Measurements from ENCODE around the gene DUOX1. TPM values are rescaled to one million over a fixed set of nuclear protein-coding genes. Genes with fewer than 3 reads are reported as not detected.
"Not testable (repeated sequence)": the region's sequence is repeated elsewhere in the genome, so short reads cannot be mapped to it uniquely, and the experiment has no call there.

Gene DUOX1
- total and polyA plus RNA-seq, 4 donors = under 0.01 to 7.1 (median 1.7) TPM

DNA sequence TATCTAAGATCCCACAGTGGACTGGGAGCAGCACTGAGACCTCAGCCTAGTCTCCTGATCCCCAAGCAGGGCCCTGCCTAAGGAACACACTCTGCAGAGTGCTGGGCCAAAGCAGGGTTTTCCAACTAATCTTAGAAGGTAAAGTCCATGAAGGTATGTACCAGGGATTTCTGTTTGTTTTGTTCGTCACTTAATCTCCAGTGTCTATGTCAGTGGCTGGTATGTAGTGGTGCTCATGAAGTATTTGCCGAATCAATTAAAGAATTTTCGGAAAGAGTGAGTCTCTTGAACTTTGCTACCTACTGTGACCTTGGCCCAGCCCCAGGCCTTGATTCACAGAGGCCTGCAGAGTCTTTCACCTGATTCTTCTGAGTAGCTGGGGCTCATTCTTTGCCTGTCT, 1.7 kb downstream of the DUOX1 start:
- Histone ChIP-seq H3K4me3 (ENCODE audit: low read depth, low read length) (no peak overlapping the region), H3K4me1 (ENCODE audit: control insufficient read depth, insufficient read depth, low read length) (peaks cover 27% of the 10 kb centered on the region)
- WGBS (ENCODE audit: insufficient coverage) = 90% methylated on average over 3 of the region's 3 CpGs

DNA sequence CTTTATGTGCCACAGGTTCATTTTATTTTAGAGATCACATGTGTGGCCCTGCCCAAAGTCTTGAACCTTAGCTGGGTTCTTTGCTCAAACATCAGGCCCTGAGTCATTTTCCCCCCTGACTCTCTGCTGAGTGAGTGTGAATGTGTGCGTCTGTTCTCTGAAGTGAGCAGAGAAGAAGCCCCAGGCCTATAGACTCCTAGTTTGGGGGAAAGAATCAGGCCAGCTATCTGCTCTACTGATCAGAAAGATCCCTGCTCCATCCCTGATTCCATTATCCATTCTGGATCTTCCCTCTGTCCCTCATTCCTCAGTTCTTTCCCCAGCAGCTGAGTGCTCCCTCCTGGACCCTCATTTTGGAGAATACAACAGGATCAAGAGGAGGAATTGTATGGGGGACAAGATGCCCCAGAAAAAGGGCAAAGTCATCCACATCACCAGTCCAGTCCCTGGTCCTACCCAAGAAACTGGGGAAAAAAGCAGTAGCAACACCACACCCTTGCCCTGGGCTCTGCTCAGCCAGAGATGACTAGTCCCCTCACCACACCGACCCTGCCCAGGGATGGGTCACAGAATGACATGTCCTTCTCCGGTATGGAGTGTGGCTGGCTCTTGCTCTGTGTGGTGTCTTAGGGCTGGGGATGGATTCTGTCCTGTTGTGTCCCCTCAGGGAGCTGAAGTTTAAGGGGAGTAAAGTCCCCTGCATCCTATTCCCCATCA, 3.2 kb downstream of the DUOX1 start:
- Histone ChIP-seq H3K36me3 (ENCODE audit: control insufficient read depth, insufficient read depth, low read length) (no peaks in the 10 kb centered on the region), H3K4me1 (ENCODE audit: control insufficient read depth, insufficient read depth, low read length) (peaks cover 27% of the 10 kb centered on the region), H3K4me3 (ENCODE audit: low read depth, low read length) (no peak overlapping the region), H3K27ac (ENCODE audit: low read depth, low read length) (no peak overlapping the region), H3K9me3 (ENCODE audit: control insufficient read depth, insufficient read depth, low read length) (no peaks in the 10 kb centered on the region), H3K27me3 (ENCODE audit: control insufficient read depth, insufficient read depth, low read length) (peaks cover 70% of the 10 kb centered on the region)
- no peak for DNase-seq (ENCODE audit: low read depth in 4 of 6, low spot score in 6 of 6)
- WGBS (ENCODE audit: insufficient coverage) = 100% methylated on average over 1 of the region's 3 CpGs

More for the DNA sequence above, 1.7 kb downstream of the DUOX1 start:
- H3K36me3 ChIP-seq (ENCODE audit: control insufficient read depth, insufficient read depth, low read length) = no peaks in the 10 kb centered on the region
- H3K27me3 ChIP-seq (ENCODE audit: control insufficient read depth, insufficient read depth, low read length) = peaks cover 75% of the 10 kb centered on the region
- H3K9me3 ChIP-seq (ENCODE audit: control insufficient read depth, insufficient read depth, low read length) = no peaks in the 10 kb centered on the region
- H3K27ac ChIP-seq (ENCODE audit: low read depth, low read length) = no peak overlapping the region
- DNase-seq (ENCODE audit: low read depth in 4 of 6, low spot score in 6 of 6) = no peak

DNA sequence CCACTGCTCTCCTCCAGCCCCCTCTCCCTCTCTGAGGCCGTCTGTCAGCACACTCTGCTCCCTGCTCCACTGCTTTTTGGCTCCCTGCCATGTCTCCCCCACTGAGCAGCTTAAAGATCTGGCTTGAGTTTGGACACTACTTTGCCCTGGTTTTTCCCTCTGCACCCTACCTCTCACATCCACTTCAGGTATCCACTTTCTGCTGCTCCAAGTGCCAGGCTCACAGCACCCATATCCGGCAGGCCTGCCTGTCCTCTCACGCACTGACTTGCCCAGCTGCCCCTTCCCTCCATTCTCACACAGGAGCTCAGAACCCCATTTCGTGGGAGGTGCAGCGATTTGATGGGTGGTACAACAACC, 3.7 kb downstream of the DUOX1 start:
- Histone ChIP-seq H3K27me3 (ENCODE audit: control insufficient read depth, insufficient read depth, low read length) (peaks cover 65% of the 10 kb centered on the region), H3K4me3 (ENCODE audit: low read depth, low read length) (no peak overlapping the region), H3K4me1 (ENCODE audit: control insufficient read depth, insufficient read depth, low read length) (peaks cover 27% of the 10 kb centered on the region), H3K36me3 (ENCODE audit: control insufficient read depth, insufficient read depth, low read length) (no peaks in the 10 kb centered on the region), H3K27ac (ENCODE audit: low read depth, low read length) (no peak overlapping the region), H3K9me3 (ENCODE audit: control insufficient read depth, insufficient read depth, low read length) (no peaks in the 10 kb centered on the region)
- WGBS (ENCODE audit: insufficient coverage) = 79% methylated on average over 4 of the region's 5 CpGs
- DNase-seq (ENCODE audit: low read depth in 4 of 6, low spot score in 6 of 6) = peak in 2 of 6 donors; percentile 37 to 44

DNA sequence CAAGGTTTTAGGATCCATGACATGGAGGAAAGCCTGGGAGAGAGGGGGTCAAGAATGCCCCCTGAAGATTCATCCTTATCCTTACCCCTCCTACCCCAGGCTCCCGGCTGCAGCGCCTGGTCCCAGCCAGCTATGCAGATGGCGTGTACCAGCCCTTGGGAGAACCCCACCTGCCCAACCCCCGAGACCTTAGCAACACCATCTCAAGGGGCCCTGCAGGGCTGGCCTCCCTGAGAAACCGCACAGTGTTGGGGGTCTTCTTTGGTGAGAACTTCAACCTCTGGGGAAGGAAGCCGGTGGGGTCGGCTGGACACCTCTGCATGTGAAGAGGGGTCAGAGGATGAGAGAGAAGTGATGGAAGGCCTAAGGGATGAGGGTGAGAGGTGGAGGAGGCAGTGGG, 4.3 kb downstream of the DUOX1 start:
- no peak overlapping the region for H3K27ac ChIP-seq (ENCODE audit: low read depth, low read length)
- DNase-seq (ENCODE audit: low read depth in 4 of 6, low spot score in 6 of 6) = no peak
- WGBS (ENCODE audit: insufficient coverage) = 84% methylated on average over 3 of the region's 7 CpGs
- no peak overlapping the region for H3K4me3 ChIP-seq (ENCODE audit: low read depth, low read length)
- H3K36me3 ChIP-seq (ENCODE audit: control insufficient read depth, insufficient read depth, low read length) = no peaks in the 10 kb centered on the region
- no peaks in the 10 kb centered on the region for H3K9me3 ChIP-seq (ENCODE audit: control insufficient read depth, insufficient read depth, low read length)
- H3K27me3 ChIP-seq (ENCODE audit: control insufficient read depth, insufficient read depth, low read length) = peaks cover 60% of the 10 kb centered on the region
- H3K4me1 ChIP-seq (ENCODE audit: control insufficient read depth, insufficient read depth, low read length) = peaks cover 23% of the 10 kb centered on the region

DNA sequence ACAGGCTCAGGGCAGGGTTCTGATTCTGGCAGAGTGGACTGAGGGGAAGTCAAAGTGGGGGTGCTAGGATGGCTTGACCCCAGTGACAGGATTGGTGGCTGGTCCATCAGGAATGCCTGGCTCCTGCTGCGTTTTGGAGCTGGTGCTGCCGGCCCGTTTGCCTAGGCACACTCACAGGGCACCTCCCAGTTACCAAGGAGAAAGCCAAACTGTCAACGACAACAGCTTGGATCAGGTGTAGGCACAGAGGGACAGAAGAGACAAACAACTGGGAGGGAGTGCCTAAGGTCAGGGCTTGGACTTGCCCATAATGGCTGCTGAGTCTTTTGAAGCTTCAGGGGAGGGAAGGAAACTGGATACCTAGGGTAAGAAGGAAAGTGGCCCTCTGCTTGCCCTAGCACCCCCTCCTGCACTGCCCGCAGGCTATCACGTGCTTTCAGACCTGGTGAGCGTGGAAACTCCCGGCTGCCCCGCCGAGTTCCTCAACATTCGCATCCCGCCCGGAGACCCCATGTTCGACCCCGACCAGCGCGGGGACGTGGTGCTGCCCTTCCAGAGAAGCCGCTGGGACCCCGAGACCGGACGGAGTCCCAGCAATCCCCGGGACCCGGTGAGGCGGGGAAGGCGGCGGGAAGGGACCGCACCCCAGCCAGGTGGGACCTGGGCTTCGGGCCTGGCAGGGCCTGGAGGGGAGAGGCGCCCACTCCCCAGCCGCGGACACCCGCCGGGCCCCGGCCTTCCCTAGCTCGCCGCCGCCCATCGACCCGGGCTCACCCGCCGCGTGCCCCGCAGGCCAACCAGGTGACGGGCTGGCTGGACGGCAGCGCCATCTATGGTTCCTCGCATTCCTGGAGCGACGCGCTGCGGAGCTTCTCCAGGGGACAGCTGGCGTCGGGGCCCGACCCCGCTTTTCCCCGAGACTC, 5.1 kb downstream of the DUOX1 start:
- DNase-seq (ENCODE audit: low read depth in 4 of 6, low spot score in 6 of 6) = no peak
- H3K27ac ChIP-seq (ENCODE audit: low read depth, low read length) = no peak overlapping the region
- no peaks in the 10 kb centered on the region for H3K9me3 ChIP-seq (ENCODE audit: control insufficient read depth, insufficient read depth, low read length)
- H3K4me1 ChIP-seq (ENCODE audit: control insufficient read depth, insufficient read depth, low read length) = peaks cover 16% of the 10 kb centered on the region
- H3K4me3 ChIP-seq (ENCODE audit: low read depth, low read length) = no peak overlapping the region
- H3K27me3 ChIP-seq (ENCODE audit: control insufficient read depth, insufficient read depth, low read length) = peaks cover 51% of the 10 kb centered on the region
- 6% methylated on average over 53 of the region's 57 CpGs for WGBS (ENCODE audit: insufficient coverage)
- no peaks in the 10 kb centered on the region for H3K36me3 ChIP-seq (ENCODE audit: control insufficient read depth, insufficient read depth, low read length)

DNA sequence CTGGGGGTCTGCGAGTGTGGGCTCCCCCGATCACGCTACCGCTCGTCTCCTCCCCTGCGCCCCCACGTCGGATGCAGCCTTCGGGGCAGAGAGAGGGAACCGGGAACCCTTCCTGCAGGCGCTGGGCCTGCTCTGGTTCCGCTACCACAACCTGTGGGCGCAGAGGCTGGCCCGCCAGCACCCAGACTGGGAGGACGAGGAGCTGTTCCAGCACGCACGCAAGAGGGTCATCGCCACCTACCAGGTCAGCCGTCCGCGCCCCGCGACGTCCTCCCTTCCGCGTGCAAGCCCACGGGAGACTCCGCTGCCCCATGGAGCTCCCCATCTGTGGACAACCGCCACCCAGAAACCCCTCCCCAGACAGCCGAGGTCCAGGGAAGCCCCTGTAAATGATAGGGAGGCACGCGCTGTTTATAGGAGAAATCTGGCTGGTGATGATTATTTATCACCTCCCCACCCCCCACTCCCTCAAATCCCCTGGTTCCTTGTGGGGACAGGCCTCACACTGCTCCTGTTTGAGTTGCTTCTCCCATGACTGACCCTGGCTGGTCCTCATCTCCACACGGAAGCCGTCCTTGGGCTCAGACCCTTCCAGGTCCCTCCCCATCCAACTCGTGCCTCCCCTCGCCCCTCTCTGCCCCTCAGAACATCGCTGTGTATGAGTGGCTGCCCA, 6.0 kb downstream of the DUOX1 start:
- H3K4me3 ChIP-seq (ENCODE audit: low read depth, low read length); H3K9me3 ChIP-seq (ENCODE audit: control insufficient read depth, insufficient read depth, low read length); H3K27ac ChIP-seq (ENCODE audit: low read depth, low read length); DNase-seq (ENCODE audit: low read depth in 4 of 6, low spot score in 6 of 6); H3K36me3 ChIP-seq (ENCODE audit: control insufficient read depth, insufficient read depth, low read length): not testable (repeated sequence)
- WGBS (ENCODE audit: insufficient coverage) = 8% methylated on average over 2 of the region's 37 CpGs
- Histone ChIP-seq H3K27me3 (ENCODE audit: control insufficient read depth, insufficient read depth, low read length) (peaks cover 42% of the 10 kb centered on the region), H3K4me1 (ENCODE audit: control insufficient read depth, insufficient read depth, low read length) (peaks cover 13% of the 10 kb centered on the region)

DNA sequence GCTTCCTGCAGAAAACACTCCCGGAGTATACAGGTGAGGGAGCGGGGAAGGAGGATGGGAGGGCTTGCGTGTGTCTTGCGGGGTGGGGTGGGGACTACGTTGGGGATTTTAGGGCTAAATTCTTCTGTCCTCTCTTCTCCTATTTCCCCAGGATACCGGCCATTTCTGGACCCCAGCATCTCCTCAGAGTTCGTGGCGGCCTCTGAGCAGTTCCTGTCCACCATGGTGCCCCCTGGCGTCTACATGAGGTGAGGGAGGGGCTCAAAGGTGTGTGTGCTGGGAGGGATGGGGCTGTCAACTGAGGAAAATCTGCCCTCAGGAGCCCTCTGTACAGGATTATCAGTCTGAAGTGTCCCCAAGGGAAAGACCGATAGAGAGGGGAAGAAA, 6.6 kb downstream of the DUOX1 start:
- Histone ChIP-seq H3K27me3 (ENCODE audit: control insufficient read depth, insufficient read depth, low read length) (peaks cover 36% of the 10 kb centered on the region), H3K27ac (ENCODE audit: low read depth, low read length) (no peak overlapping the region), H3K4me1 (ENCODE audit: control insufficient read depth, insufficient read depth, low read length) (peaks cover 13% of the 10 kb centered on the region), H3K9me3 (ENCODE audit: control insufficient read depth, insufficient read depth, low read length) (no peaks in the 10 kb centered on the region), H3K4me3 (ENCODE audit: low read depth, low read length) (no peak overlapping the region), H3K36me3 (ENCODE audit: control insufficient read depth, insufficient read depth, low read length) (no peaks in the 10 kb centered on the region)
- 6% methylated on average over 3 of the region's 10 CpGs for WGBS (ENCODE audit: insufficient coverage)
- peak in 1 of 6 donors; percentile 29 for DNase-seq (ENCODE audit: low read depth in 4 of 6, low spot score in 6 of 6)

DNA sequence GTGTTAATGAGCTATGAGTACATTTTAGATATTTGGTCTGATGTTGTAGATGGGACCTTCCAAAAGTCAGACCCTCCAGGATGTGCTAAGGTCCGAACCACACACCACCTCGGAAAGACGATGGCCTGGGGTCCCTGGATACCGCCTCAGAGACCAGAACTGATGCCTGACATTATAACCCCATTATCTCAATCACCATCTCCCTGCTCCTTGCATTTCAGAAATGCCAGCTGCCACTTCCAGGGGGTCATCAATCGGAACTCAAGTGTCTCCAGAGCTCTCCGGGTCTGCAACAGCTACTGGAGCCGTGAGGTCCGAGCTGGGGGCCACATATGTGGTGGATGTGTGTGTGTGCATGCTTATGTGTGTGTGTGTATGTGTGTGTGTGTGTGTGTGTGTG, 7.9 kb downstream of the DUOX1 start:
- Histone ChIP-seq H3K36me3 (ENCODE audit: control insufficient read depth, insufficient read depth, low read length) (no peaks in the 10 kb centered on the region), H3K27me3 (ENCODE audit: control insufficient read depth, insufficient read depth, low read length) (peaks cover 29% of the 10 kb centered on the region), H3K4me1 (ENCODE audit: control insufficient read depth, insufficient read depth, low read length) (peaks cover 13% of the 10 kb centered on the region), H3K4me3 (ENCODE audit: low read depth, low read length) (no peak overlapping the region), H3K27ac (ENCODE audit: low read depth, low read length) (no peak overlapping the region), H3K9me3 (ENCODE audit: control insufficient read depth, insufficient read depth, low read length) (no peaks in the 10 kb centered on the region)
- WGBS (ENCODE audit: insufficient coverage) = 82% methylated on average over 8 of the region's 8 CpGs
- DNase-seq (ENCODE audit: low read depth in 4 of 6, low spot score in 6 of 6) = no peak

DNA sequence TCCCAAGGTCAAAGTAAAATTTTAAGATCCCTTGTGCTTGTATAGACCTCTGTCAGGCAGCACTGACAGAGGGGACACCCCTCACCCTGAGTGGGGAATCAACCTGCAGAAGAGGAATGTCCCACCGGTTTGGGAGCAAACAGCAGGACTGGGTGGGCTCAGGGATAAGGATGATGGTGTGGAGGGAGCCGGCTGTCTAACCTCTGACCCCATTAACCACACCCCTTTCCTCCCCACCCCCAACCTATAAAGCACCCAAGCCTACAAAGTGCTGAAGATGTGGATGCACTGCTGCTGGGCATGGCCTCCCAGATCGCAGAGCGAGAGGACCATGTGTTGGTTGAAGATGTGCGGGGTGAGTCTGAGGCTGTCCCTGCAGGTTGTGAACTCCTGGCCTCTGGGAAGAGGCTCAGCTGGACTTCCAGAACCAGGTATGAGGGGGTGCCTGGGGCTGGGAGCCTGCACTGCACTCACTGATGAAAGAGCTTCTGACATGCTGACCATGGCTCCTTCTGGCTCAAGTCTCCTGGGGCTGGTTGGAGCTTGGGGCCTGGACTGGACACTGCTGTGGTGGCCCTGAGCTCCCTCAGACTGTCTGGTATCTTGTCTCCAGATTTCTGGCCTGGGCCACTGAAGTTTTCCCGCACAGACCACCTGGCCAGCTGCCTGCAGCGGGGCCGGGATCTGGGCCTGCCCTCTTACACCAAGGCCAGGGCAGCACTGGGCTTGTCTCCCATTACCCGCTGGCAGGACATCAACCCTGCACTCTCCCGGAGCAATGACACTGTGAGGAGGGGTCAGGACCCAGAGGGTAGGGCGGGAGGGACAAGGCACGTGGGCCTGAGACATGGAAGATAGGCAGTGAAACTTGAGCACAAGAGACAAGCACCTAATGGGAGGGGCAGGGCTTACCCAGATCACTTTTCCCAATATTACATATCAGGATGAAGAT, 9.3 kb downstream of the DUOX1 start:
- no peaks in the 10 kb centered on the region for H3K36me3 ChIP-seq (ENCODE audit: control insufficient read depth, insufficient read depth, low read length)
- H3K4me3 ChIP-seq (ENCODE audit: low read depth, low read length) = no peak overlapping the region
- H3K9me3 ChIP-seq (ENCODE audit: control insufficient read depth, insufficient read depth, low read length) = no peaks in the 10 kb centered on the region
- H3K27ac ChIP-seq (ENCODE audit: low read depth, low read length) = no peak overlapping the region
- WGBS (ENCODE audit: insufficient coverage) = 76% methylated on average over 8 of the region's 12 CpGs
- H3K4me1 ChIP-seq (ENCODE audit: control insufficient read depth, insufficient read depth, low read length) = peaks cover 13% of the 10 kb centered on the region
- H3K27me3 ChIP-seq (ENCODE audit: control insufficient read depth, insufficient read depth, low read length) = peaks cover 25% of the 10 kb centered on the region
- no peak for DNase-seq (ENCODE audit: low read depth in 4 of 6, low spot score in 6 of 6)
